ENCODE measurements around the gene MEIS3.

DNA sequence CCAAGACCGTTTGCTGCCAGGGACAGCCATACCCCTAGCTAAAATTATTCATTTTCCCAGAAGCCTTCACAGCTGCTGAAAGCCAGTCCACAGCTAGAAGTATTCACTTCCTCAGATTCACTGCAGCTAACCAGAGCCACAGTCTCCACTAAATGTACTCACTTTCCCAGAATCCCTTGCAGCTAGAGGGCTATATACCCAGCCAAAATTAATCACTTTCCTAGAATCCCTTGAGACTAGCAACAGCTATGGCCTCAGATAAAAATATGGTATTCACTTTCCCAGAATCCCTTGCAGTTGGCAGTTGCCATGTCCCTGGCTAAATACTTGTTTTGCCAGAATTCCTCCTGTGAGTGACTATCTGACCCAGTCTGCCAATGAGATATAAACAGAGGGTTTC, 13.8 kb upstream of the MEIS3 start:
- TF ChIP-seq, protein P1, sequence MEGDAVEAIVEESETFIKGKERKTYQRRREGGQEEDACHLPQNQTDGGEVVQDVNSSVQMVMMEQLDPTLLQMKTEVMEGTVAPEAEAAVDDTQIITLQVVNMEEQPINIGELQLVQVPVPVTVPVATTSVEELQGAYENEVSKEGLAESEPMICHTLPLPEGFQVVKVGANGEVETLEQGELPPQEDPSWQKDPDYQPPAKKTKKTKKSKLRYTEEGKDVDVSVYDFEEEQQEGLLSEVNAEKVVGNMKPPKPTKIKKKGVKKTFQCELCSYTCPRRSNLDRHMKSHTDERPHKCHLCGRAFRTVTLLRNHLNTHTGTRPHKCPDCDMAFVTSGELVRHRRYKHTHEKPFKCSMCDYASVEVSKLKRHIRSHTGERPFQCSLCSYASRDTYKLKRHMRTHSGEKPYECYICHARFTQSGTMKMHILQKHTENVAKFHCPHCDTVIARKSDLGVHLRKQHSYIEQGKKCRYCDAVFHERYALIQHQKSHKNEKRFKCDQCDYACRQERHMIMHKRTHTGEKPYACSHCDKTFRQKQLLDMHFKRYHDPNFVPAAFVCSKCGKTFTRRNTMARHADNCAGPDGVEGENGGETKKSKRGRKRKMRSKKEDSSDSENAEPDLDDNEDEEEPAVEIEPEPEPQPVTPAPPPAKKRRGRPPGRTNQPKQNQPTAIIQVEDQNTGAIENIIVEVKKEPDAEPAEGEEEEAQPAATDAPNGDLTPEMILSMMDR (IDR thresholded peaks at IDR 0.05 in 2 of 3, conservative IDR thresholded peaks at IDR 0.05 in 1 of 3; ENCODE audit: insufficient read depth in 2 of 3, low read depth in 1 of 3, low read length in 3 of 3) = no peak
- TF ChIP-seq PHB2 (IDR thresholded peaks at IDR 0.05; ENCODE audit: low read depth) = no peak
- TF ChIP-seq, protein P2, sequence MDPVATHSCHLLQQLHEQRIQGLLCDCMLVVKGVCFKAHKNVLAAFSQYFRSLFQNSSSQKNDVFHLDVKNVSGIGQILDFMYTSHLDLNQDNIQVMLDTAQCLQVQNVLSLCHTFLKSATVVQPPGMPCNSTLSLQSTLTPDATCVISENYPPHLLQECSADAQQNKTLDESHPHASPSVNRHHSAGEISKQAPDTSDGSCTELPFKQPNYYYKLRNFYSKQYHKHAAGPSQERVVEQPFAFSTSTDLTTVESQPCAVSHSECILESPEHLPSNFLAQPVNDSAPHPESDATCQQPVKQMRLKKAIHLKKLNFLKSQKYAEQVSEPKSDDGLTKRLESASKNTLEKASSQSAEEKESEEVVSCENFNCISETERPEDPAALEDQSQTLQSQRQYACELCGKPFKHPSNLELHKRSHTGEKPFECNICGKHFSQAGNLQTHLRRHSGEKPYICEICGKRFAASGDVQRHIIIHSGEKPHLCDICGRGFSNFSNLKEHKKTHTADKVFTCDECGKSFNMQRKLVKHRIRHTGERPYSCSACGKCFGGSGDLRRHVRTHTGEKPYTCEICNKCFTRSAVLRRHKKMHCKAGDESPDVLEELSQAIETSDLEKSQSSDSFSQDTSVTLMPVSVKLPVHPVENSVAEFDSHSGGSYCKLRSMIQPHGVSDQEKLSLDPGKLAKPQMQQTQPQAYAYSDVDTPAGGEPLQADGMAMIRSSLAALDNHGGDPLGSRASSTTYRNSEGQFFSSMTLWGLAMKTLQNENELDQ (CRISPR knock-in tag; IDR thresholded peaks at IDR 0.05; ENCODE audit: borderline replicate concordance) = no peak
